ENCODE results near the gene FGF14.
"Not testable (repeated sequence)": the region's sequence is repeated elsewhere in the genome, so short reads cannot be mapped to it uniquely, and the experiment has no call there.

The FGF14 gene

GRCh38 chr13:102068323-102068722 lies 333.5 kb downstream of the FGF14 start:
- DNase-seq (ENCODE audit: insufficient read length, low spot score); FAIRE-seq: not testable (repeated sequence)

GRCh38 chr13:102055090-102055779 lies 346.6 kb downstream of the FGF14 start:
- DNase-seq (ENCODE audit: insufficient read length, low spot score) (no peak), FAIRE-seq (no peak)

- DNase-seq (ENCODE audit: insufficient read length, low spot score) = no peak
- no peak for FAIRE-seq
These were observed 352.0 kb downstream of the FGF14 start for GRCh38 chr13:102049853-102050252.

- FAIRE-seq (no peak), DNase-seq (ENCODE audit: insufficient read length, low spot score) (no peak)
These were observed 356.1 kb downstream of the FGF14 start for GRCh38 chr13:102045731-102046130.

GRCh38 chr13:102042746-102043145 lies 359.1 kb downstream of the FGF14 start:
- FAIRE-seq (no peak), DNase-seq (ENCODE audit: insufficient read length, low spot score) (no peak)

- no peak for FAIRE-seq
- no peak for DNase-seq (ENCODE audit: insufficient read length, low spot score)
These were observed 360.3 kb downstream of the FGF14 start for GRCh38 chr13:102041544-102041943.

- FAIRE-seq (no peak), DNase-seq (ENCODE audit: insufficient read length, low spot score) (no peak)
These were observed 361.0 kb downstream of the FGF14 start for GRCh38 chr13:102040812-102041211.

- DNase-seq (ENCODE audit: insufficient read length, low spot score) = no peak
- FAIRE-seq = no peak
These were observed 362.6 kb downstream of the FGF14 start for GRCh38 chr13:102039264-102039663.

GRCh38 chr13:102038787-102039186 lies 363.1 kb downstream of the FGF14 start:
- FAIRE-seq (no peak), DNase-seq (ENCODE audit: insufficient read length, low spot score) (no peak)

GRCh38 chr13:102035969-102036368 lies 365.9 kb downstream of the FGF14 start:
- FAIRE-seq (no peak), DNase-seq (ENCODE audit: insufficient read length, low spot score) (no peak)

- no peak for FAIRE-seq
- no peak for DNase-seq (ENCODE audit: insufficient read length, low spot score)
These were observed 368.0 kb downstream of the FGF14 start for GRCh38 chr13:102033857-102034331.

- no peak for DNase-seq (ENCODE audit: insufficient read length, low spot score)
- no peak for FAIRE-seq
These were observed 368.5 kb downstream of the FGF14 start for GRCh38 chr13:102033386-102033785.

GRCh38 chr13:102028868-102029267 lies 373.0 kb downstream of the FGF14 start:
- DNase-seq (ENCODE audit: insufficient read length, low spot score) (no peak), FAIRE-seq (no peak)

GRCh38 chr13:102028206-102028605 lies 373.6 kb downstream of the FGF14 start:
- no peak for DNase-seq (ENCODE audit: insufficient read length, low spot score)
- no peak for FAIRE-seq

- DNase-seq (ENCODE audit: insufficient read length, low spot score) (no peak), FAIRE-seq (no peak)
These were observed 380.1 kb downstream of the FGF14 start for GRCh38 chr13:102021777-102022176.

- no peak for FAIRE-seq
- no peak for DNase-seq (ENCODE audit: insufficient read length, low spot score)
These were observed 381.1 kb downstream of the FGF14 start for GRCh38 chr13:102020611-102021216.

- no peak for FAIRE-seq
- no peak for DNase-seq (ENCODE audit: insufficient read length, low spot score)
These were observed 383.1 kb downstream of the FGF14 start for GRCh38 chr13:102018716-102019115.

GRCh38 chr13:102017248-102017647 lies 384.6 kb downstream of the FGF14 start:
- no peak for DNase-seq (ENCODE audit: insufficient read length, low spot score)
- no peak for FAIRE-seq

- no peak for FAIRE-seq
- DNase-seq (ENCODE audit: insufficient read length, low spot score) = no peak
These were observed 389.3 kb downstream of the FGF14 start for GRCh38 chr13:102012299-102013293.

- not testable (repeated sequence) for DNase-seq (ENCODE audit: insufficient read length, low spot score); FAIRE-seq
These were observed 390.4 kb downstream of the FGF14 start for GRCh38 chr13:102011455-102011854.
